NCI-H2227 treated with DMSO at 0.1 percent for 48 hours (cell line): ENCODE measurements around the gene AKT3.
"Not testable (repeated sequence)": the region's sequence is repeated elsewhere in the genome, so short reads cannot be mapped to it uniquely, and the experiment has no call there.

Experiments used
- DNase-seq: peaks from one replicate; lab custom pipeline; 2025; lab: John Stamatoyannopoulos, UW

AKT3 gene

GRCh38 chr1:243850202-243850451 lies at the start of gene AKT3:
TSS of gene AKT3 (minus strand) at chr1:243850243. CDS start at chr1:243843170, 7,073 bp downstream.
- peak; percentile 58 for DNase-seq

- DNase-seq: no peak
These were observed 48.2 kb upstream of the AKT3 start for GRCh38 chr1:243898278-243898677.

- DNase-seq: no peak
These were observed 46.3 kb upstream of the AKT3 start for GRCh38 chr1:243896313-243896712.

- DNase-seq: no peak
These were observed 42.4 kb upstream of the AKT3 start for GRCh38 chr1:243892456-243892855.

- DNase-seq: no peak
These were observed 40.5 kb upstream of the AKT3 start for GRCh38 chr1:243890576-243890975.

DNA sequence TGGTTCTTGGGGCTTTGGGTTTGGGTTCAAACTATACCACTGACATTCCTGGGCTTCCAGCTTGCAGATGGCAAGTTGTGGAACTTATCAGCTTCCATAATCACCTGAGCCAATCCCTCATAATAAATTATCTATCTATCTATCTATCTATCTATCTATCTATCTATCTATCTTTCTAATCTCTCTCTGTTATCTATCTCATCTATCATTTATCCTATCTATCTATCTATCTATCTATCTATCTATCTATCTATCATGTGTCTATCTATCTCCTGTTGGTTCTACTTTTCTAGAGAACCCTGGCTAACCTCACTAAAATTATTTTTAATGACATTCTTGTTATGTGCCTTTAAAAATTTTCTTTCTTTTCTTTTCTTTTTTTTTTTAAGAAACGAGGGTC lies 35.8 kb upstream of the AKT3 start:
- no peak for DNase-seq

DNA sequence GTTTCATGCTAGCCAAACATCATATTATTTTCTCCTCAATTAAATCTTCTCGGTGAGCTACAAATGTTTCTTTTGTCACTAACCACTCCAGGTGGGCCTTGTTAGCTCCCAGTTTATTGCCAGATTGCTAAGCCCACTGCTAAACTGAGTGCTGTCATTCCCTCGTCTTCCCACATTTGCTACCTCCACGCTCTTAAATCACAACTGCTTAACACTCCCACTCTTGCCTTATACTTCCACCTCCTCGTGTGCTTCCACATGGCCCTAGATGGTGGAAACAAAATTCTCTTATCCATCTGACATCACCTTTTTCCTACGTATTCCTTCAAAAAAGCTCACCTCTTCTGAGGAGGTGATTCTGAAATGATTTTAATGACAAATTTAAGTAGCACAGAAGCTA lies 34.6 kb upstream of the AKT3 start:
- DNase-seq: no peak

DNA sequence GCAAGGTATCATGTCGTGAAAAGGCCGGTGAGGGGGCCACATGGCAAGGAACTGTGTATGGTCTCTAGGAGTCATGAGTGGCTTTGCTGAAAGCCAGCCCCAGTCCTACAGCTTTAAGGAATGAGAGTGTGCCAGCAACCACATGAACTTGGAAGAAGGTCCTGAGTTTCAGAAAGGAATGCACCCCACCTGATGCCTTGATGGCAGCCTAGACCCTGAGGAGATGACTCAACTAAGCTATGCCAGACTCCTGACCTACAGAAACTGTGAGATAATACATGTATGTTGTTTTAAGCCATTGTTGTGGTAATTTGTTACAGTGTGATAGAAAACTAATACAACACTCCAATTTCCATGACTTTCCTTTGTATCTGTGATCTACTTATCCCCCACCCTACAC lies 33.5 kb upstream of the AKT3 start:
- DNase-seq: no peak

- DNase-seq: no peak
These were observed 32.2 kb upstream of the AKT3 start for GRCh38 chr1:243882276-243882675.

DNA sequence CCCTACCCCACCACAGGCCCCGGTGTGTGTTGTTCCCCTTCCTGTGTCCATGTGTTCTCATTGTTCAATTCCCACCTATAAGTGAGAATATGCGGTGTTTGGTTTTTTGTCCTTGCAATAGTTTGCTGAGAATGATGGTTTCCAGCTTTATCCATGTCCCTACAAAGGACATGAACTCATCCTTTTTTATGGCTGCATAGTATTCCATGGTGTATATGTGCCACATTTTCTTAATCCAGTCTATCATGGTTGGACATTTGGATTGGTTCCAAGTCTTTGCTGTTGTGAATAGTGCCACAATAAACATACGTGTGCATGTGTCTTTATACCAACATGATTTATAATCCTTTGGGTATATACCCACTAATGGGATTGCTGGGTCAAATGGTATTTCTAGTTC lies 27.0 kb upstream of the AKT3 start:
- DNase-seq: not testable (repeated sequence)

GRCh38 chr1:243855616-243856318 lies 5.7 kb upstream of the AKT3 start:
- DNase-seq: no peak

- DNase-seq: no peak
These were observed 1.7 kb upstream of the AKT3 start for GRCh38 chr1:243851765-243852164.

GRCh38 chr1:243851257-243851756 lies 1.3 kb upstream of the AKT3 start:
- no peak for DNase-seq

DNA sequence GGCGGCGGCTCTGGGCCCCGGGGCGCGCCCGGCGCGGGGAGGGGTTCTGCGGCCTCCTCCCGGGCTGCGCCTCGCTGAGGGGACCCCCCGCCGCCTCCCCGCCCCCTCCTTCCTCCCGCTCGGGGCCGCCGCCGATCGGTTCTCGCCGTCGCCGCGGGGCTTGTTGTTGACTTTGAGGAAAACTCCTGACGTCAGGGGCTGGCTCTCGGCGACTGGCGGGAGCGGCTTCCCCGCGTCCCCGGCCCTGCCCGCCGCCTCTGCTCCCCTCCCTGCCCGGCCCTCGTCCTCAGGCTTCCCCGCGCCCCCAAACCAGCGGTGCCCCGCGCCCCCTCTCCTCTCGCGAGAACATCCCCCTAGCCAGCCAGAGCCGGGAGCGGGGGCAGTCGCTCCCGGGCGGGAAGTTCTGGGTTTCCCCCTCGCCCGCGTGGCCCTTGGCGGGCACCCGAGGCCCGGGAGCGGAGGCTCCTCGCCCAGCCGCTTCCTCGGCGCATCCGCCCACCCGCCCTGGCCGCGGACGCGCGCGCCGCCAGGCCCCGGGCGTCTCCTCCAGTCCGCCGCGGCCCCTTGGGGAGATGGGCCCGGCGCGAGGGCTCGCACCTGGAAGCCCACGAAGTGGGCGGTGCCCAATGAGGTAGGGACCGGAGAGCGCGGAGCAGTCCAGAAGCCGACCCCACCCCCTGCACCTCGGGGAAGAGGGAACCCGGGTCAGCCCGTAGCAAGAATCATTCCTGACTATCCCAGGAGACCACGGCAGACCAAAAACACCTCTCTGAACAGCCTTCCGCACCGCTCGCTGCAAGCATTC lies 611 bp upstream of the AKT3 start:
- DNase-seq: peak; percentile 79

- DNase-seq: peak; percentile 38
These were observed 432 bp downstream of the AKT3 start for GRCh38 chr1:243849421-243850201.

GRCh38 chr1:243848858-243849420 lies 1.1 kb downstream of the AKT3 start:
- DNase-seq: peak; percentile 67

- no peak for DNase-seq
These were observed 1.7 kb downstream of the AKT3 start for GRCh38 chr1:243848165-243848857.

DNA sequence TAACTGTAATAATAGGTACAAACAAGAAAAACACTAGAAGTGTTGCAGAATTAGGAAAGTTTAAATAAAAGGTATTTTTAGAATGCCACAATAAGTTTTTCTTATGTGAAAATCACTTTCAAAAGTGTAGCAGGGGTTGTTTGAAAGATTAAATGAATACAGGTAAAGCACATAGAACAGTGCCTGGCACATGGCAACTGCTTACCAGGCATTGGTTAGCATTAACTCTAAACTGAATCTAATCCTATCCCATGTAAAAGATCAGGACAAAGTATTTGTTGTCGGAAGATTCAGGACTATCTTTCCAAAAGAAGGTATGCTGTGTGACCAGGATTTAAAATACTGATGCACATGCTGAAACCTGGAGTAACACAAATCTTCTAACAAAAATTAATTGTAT lies 3.3 kb downstream of the AKT3 start:
- DNase-seq: no peak

GRCh38 chr1:243845888-243846287 lies 4.2 kb downstream of the AKT3 start:
- DNase-seq: no peak

DNA sequence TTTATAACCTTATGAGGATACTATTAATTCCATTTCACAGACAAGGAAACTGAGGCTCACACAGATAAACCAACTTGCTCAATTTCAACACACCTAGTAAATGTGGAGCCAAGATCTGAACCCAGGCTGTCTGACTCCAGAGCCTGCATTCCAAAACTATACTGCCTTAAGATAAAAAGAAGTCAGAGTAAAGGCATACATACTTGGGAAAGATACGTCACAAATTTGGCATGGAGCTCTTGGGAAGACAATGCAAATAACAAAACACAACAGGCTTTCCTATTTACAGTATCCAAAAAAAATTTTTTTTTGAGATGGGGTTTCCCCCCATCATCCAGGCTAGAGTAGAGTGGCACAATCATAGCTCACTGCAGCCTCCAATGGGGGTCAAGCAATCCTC lies 5.9 kb downstream of the AKT3 start:
- DNase-seq: no peak

DNA sequence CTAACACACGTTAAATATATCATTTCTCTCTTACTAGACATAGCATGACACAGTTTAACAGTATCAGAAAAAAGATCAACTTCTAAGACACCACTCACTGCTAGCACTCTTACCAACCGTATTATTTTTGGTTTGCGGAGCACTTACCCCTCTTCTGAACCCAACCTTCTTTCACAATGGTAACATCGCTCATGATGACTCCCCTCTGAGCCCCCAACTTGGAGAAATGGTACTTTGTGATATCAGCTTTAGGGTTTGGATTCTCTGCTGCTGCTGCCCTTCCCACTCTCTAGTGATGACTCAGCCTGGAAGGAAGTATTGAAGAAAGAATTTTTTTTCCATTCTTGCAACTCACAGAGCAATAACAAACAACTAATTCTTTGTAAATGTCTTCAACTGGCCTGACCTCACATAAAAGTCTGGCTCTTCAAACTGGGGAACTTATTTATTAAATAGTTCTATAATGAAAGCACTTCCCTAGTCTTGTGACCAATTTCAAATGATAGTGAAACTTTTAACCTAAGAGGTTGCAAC lies 7.0 kb downstream of the AKT3 start:
- DNase-seq: peak; percentile 71

- no peak for DNase-seq
These were observed 7.9 kb downstream of the AKT3 start for GRCh38 chr1:243842161-243842560.
